ENCODE measurements around the gene HDAC4.

DNA sequence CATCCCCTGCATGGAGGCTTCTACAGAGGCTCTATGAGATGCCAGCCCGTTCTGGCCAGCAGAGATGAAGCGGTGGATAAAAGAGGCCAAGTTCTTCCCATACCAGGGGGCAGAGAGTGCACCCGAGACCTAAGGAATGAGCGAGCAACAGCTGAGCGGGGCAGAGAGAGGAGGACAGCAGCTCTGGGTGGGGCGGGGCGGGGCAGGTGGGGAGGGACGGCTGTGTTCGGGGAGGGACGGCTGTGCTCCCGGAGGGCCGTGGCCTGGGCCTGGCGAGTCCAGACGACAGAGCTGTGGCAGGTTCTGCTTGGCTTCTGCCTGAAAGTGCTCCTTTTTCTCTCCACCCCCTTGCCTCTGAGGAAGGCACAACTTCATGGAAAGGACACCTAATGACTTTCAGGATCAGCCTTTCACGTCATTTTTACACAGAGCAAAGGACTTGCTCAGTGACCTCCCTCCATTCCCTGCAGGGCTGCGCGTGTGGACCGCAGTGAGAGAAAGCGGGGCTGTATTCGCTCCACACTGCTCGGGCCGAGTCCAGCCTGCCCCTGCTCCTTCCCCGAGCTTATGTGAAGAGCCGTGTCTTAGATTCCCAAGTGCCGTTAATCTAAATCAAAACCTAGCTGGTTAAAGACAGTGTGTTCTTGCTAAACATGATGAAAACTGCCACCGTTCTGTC, 232.9 kb downstream of the HDAC4 start:
- TF ChIP-seq, protein P1, sequence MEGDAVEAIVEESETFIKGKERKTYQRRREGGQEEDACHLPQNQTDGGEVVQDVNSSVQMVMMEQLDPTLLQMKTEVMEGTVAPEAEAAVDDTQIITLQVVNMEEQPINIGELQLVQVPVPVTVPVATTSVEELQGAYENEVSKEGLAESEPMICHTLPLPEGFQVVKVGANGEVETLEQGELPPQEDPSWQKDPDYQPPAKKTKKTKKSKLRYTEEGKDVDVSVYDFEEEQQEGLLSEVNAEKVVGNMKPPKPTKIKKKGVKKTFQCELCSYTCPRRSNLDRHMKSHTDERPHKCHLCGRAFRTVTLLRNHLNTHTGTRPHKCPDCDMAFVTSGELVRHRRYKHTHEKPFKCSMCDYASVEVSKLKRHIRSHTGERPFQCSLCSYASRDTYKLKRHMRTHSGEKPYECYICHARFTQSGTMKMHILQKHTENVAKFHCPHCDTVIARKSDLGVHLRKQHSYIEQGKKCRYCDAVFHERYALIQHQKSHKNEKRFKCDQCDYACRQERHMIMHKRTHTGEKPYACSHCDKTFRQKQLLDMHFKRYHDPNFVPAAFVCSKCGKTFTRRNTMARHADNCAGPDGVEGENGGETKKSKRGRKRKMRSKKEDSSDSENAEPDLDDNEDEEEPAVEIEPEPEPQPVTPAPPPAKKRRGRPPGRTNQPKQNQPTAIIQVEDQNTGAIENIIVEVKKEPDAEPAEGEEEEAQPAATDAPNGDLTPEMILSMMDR (IDR thresholded peaks at IDR 0.05), result no peak
- TF ChIP-seq POLR2A (IDR thresholded peaks at IDR 0.05), result no peak
